A549 (cell line): ENCODE results near the gene RGSL1.

Source experiments
- CHD2 ChIP-seq: fragments of 150-350 bp; IDR thresholded peaks from 2 replicates; pipeline ENCODE4 v1.6.1; 2014; ENCODE audit warnings: low read length; ENCODE audit not compliant: partially characterized antibody
- EP300 ChIP-seq, 2 experiments: fragments of >200 bp; sonication (Bioruptor Twin); formaldehyde crosslinking; IDR thresholded peaks; 2 replicates in 1 of 2; 3 replicates in 1 of 2; pipeline ENCODE4 v1.6.1; 2016 to 2017
- NFE2L2 ChIP-seq: fragments of 150-350 bp; conservative IDR thresholded peaks from 2 replicates; pipeline ENCODE4 v1.6.1; 2014; ENCODE audit warnings: low read length
- POLR2A ChIP-seq: IDR thresholded peaks from 2 replicates; pipeline ENCODE4 v1.6.1; 2012; ENCODE audit warnings: mild to moderate bottlenecking, low read length
- RAD21 ChIP-seq, 2 experiments: fragments of >200 bp in 1 of 2; sonication (Bioruptor Twin) in 1 of 2; formaldehyde crosslinking in 1 of 2; IDR thresholded peaks in 1 of 2; conservative IDR thresholded peaks in 1 of 2; 2 replicates in 1 of 2; 3 replicates in 1 of 2; pipeline ENCODE4 v1.6.1; 2012 to 2018; ENCODE audit warnings: inconsistent platforms in 1 of 2
- TFCP2L1 ChIP-seq: fragments of 250-450 bp; sonication (Bioruptor Pico); IDR thresholded peaks from 2 replicates; pipeline ENCODE4 v1.5.0; 2021; ENCODE audit warnings: mild to moderate bottlenecking
- TF ChIP-seq, protein P1 (sequence below): fragments of 200-600 bp; sonication (generic); IDR thresholded peaks from 2 replicates; pipeline ENCODE4 v1.6.1; 2016; ENCODE audit warnings: antibody characterized with exemption, mild to moderate bottlenecking, moderate library complexity
- TF ChIP-seq, protein P2 (sequence below): fragments of >200 bp; sonication (Bioruptor Twin); formaldehyde crosslinking; IDR thresholded peaks from 3 replicates; pipeline ENCODE4 v1.5.1; 2016
- TF ChIP-seq, protein P3 (sequence below): fragments of >200 bp; sonication (Bioruptor Twin); formaldehyde crosslinking; IDR thresholded peaks from 2 replicates; pipeline ENCODE4 v1.6.1; 2016
- TF ChIP-seq, protein P4 (sequence below): fragments of 150-350 bp; IDR thresholded peaks from 2 replicates; pipeline ENCODE4 v1.6.1; 2014; ENCODE audit warnings: low read depth, mild to moderate bottlenecking, low read length

DNA sequence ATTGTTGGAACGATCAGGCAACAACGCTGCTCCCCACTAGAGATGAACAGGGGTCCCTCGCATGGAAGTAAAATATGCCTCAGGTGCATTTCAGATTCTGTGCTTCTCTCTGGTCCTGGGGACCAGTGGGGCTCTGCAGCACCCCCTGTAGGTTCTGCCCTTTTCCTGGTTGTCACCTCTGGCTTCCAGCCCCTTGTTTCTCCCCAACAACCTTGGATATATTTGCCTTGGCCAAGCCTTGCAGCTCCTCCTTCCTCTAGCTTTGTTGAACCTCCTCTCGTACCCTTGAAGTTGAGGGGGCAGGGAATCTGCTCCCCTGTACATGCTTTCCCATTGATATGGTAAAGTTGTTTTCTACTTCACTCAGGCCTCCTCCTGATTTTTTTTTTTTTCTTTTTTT, 5.4 kb upstream of the RGSL1 start:
- TF ChIP-seq, protein P1, sequence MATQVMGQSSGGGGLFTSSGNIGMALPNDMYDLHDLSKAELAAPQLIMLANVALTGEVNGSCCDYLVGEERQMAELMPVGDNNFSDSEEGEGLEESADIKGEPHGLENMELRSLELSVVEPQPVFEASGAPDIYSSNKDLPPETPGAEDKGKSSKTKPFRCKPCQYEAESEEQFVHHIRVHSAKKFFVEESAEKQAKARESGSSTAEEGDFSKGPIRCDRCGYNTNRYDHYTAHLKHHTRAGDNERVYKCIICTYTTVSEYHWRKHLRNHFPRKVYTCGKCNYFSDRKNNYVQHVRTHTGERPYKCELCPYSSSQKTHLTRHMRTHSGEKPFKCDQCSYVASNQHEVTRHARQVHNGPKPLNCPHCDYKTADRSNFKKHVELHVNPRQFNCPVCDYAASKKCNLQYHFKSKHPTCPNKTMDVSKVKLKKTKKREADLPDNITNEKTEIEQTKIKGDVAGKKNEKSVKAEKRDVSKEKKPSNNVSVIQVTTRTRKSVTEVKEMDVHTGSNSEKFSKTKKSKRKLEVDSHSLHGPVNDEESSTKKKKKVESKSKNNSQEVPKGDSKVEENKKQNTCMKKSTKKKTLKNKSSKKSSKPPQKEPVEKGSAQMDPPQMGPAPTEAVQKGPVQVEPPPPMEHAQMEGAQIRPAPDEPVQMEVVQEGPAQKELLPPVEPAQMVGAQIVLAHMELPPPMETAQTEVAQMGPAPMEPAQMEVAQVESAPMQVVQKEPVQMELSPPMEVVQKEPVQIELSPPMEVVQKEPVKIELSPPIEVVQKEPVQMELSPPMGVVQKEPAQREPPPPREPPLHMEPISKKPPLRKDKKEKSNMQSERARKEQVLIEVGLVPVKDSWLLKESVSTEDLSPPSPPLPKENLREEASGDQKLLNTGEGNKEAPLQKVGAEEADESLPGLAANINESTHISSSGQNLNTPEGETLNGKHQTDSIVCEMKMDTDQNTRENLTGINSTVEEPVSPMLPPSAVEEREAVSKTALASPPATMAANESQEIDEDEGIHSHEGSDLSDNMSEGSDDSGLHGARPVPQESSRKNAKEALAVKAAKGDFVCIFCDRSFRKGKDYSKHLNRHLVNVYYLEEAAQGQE, result no peak
- TF ChIP-seq, protein P2, sequence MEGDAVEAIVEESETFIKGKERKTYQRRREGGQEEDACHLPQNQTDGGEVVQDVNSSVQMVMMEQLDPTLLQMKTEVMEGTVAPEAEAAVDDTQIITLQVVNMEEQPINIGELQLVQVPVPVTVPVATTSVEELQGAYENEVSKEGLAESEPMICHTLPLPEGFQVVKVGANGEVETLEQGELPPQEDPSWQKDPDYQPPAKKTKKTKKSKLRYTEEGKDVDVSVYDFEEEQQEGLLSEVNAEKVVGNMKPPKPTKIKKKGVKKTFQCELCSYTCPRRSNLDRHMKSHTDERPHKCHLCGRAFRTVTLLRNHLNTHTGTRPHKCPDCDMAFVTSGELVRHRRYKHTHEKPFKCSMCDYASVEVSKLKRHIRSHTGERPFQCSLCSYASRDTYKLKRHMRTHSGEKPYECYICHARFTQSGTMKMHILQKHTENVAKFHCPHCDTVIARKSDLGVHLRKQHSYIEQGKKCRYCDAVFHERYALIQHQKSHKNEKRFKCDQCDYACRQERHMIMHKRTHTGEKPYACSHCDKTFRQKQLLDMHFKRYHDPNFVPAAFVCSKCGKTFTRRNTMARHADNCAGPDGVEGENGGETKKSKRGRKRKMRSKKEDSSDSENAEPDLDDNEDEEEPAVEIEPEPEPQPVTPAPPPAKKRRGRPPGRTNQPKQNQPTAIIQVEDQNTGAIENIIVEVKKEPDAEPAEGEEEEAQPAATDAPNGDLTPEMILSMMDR, result no peak
- TF ChIP-seq, protein P3, sequence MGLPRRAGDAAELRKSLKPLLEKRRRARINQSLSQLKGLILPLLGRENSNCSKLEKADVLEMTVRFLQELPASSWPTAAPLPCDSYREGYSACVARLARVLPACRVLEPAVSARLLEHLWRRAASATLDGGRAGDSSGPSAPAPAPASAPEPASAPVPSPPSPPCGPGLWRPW, result no peak
- TF ChIP-seq, protein P4, sequence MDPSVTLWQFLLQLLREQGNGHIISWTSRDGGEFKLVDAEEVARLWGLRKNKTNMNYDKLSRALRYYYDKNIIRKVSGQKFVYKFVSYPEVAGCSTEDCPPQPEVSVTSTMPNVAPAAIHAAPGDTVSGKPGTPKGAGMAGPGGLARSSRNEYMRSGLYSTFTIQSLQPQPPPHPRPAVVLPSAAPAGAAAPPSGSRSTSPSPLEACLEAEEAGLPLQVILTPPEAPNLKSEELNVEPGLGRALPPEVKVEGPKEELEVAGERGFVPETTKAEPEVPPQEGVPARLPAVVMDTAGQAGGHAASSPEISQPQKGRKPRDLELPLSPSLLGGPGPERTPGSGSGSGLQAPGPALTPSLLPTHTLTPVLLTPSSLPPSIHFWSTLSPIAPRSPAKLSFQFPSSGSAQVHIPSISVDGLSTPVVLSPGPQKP, result no peak
- TF ChIP-seq POLR2A (no peak), TFCP2L1 (no peak), CHD2 (no peak), EP300 (IDR thresholded peaks at IDR 0.05) (no peak), RAD21 (conservative IDR thresholded peaks at IDR 0.05 in 1 of 2, IDR thresholded peaks at IDR 0.05 in 1 of 2) (no peak), NFE2L2 (no peak)
